Prostate gland (tissue), 2 donors: ENCODE measurements around the gene SLC16A7.

Experiments
- POLR2AphosphoS5 ChIP-seq: sonication (generic); formaldehyde crosslinking; IDR thresholded peaks from one replicate; pipeline ENCODE4 v1.6.1; 2017; ENCODE audit warnings: antibody characterized with exemption
- TF ChIP-seq, protein P1 (sequence below), 4 experiments: fragments of 200-600 bp in 2 of 4; fragments of 450-650 bp in 2 of 4; sonication (generic) in 2 of 4; IDR thresholded peaks; 1 replicate in 3 of 4; 2 replicates in 1 of 4; pipeline ENCODE4 v1.5.1; 2016 to 2019; ENCODE audit warnings: antibody characterized with exemption in 4 of 4, mild to moderate bottlenecking in 2 of 4, moderate library complexity in 2 of 4

DNA sequence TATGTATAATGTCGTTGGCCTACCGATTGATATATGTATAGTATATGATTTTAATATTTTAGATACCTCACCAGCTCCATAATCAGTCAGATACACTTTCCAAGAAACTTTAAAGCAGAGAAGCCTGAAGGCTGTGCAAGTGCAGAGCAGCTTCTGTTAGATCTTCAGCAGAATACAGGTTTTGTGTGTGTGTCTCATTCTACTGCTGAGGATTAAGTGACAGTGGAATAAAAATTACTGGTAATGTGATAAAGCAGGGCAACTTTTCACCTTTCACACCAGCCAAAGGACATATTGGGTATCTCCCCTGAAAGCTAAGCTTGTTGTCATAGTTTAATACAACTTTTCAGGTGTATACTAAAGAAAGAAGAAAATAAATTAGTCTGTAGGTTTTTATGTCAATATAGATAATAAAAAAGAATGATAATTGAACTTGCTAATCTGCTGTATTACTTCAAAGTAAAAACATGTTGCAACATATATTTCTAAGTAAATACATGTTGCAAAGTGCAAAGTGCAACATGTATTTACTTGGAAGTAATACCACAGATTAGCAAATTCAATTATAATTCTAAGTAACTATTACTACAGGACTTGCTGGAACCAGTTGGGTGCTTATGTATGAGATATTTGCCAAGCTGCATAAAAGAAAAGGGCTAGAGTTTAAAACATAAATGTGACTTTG is 128.3 kb downstream of the SLC16A7 start:
- TF ChIP-seq, protein P1, sequence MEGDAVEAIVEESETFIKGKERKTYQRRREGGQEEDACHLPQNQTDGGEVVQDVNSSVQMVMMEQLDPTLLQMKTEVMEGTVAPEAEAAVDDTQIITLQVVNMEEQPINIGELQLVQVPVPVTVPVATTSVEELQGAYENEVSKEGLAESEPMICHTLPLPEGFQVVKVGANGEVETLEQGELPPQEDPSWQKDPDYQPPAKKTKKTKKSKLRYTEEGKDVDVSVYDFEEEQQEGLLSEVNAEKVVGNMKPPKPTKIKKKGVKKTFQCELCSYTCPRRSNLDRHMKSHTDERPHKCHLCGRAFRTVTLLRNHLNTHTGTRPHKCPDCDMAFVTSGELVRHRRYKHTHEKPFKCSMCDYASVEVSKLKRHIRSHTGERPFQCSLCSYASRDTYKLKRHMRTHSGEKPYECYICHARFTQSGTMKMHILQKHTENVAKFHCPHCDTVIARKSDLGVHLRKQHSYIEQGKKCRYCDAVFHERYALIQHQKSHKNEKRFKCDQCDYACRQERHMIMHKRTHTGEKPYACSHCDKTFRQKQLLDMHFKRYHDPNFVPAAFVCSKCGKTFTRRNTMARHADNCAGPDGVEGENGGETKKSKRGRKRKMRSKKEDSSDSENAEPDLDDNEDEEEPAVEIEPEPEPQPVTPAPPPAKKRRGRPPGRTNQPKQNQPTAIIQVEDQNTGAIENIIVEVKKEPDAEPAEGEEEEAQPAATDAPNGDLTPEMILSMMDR (IDR thresholded peaks at IDR 0.05) = no peak
- TF ChIP-seq POLR2AphosphoS5 = no peak
